Peyer's patch (tissue), 4 donors: ENCODE measurements around the gene TRIAP1. TPM values are rescaled to one million over a fixed set of nuclear protein-coding genes. Genes with fewer than 3 reads are reported as not detected.

Experiments used
- DNase-seq, 3 donors: peaks; one replicate each; pipeline ENCODE4 v3.0.0-alpha.2; 2017 to 2019
- H3K27ac ChIP-seq, 4 donors: fragments of 200-600 bp; sonication (generic); one replicate each; pipeline ENCODE4 v1.5.1; 2016 to 2019
- H3K27me3 ChIP-seq, 2 donors: fragments of 200-600 bp; sonication (generic); one replicate each; pipeline ENCODE4 v1.5.1; 2019
- H3K36me3 ChIP-seq, 3 donors: fragments of 200-600 bp; sonication (generic); one replicate each; pipeline ENCODE4 v1.5.1; 2016 to 2019
- H3K4me1 ChIP-seq, 4 donors: fragments of 200-600 bp; sonication (generic); one replicate each; pipeline ENCODE4 v1.5.1; 2016 to 2019
- H3K4me3 ChIP-seq, 4 donors: fragments of 200-600 bp; sonication (generic); 1 replicate in 3 of 4; 2 replicates in 1 of 4; pipeline ENCODE4 v1.5.1; 2016 to 2019; ENCODE audit warnings: mild to moderate bottlenecking in 1 of 4
- H3K9me3 ChIP-seq, 4 donors: fragments of 200-600 bp; sonication (generic); one replicate each; pipeline ENCODE4 v1.5.1; 2016 to 2019; ENCODE audit warnings: mild to moderate bottlenecking in 1 of 4
- CTCF ChIP-seq, 6 experiments: fragments of 450-650 bp in 4 of 6; fragments of 200-600 bp in 2 of 6; sonication (generic) in 1 of 6; IDR thresholded peaks; one replicate each; pipeline ENCODE4 v1.5.1; 2017 to 2019; ENCODE audit warnings: antibody characterized with exemption in 6 of 6, mild to moderate bottlenecking in 3 of 6, moderate library complexity in 1 of 6
- POLR2A ChIP-seq, 2 donors: fragments of 450-650 bp; IDR thresholded peaks; one replicate each; pipeline ENCODE4 v1.5.1; 2017; ENCODE audit warnings: antibody characterized with exemption in 2 of 2, mild to moderate bottlenecking in 2 of 2, moderate library complexity in 2 of 2
- total RNA-seq, 4 donors: library from RNA; depleted of rRNA; stranded (reverse); fragments of >200 nt; gene quantifications; one replicate each; pipeline ENCODE4 v1.1.0, GENCODE V29; 2016

TRIAP1 gene
- total RNA-seq, 4 donors from 2014 or later = 4.5 to 19.0 (median 6.4) TPM

DNA sequence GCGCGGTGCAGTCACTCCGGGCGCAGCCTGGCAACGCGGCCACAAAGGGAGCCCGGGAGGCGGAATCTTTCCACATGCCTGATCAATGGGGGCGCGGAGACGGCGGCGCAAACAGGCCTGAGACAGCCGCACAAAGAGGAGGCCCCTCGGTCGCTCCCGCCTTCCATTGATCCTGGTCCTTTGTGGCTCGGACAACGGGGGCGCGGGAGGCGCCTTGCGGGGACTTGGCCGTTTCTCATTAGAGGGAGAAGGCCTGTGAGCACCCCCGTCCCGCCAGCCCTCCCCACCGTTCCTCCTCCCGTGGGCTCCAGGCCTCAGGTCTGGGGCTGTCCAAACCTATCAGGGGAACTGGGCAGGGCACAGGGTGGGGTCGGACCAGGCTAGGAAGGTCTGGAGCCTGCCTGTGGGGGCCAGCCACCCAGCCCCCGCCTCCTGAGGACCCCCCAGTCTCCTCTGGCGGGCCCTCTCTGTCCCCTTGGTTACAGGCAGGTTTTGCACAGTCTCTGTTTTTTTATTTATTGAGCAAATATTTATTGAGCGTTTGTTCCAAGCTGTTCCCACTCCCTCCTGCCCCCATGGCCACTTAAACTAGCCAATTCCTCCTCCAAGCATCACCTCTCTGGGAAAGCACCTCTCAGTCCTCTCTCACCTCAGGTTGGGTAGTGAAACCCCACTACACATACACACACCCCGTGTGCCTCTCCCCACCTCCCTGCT lies 48.2 kb downstream of the TRIAP1 start:
- TF ChIP-seq CTCF (IDR thresholded peaks at IDR 0.05) = no peak
- TF ChIP-seq POLR2A (IDR thresholded peaks at IDR 0.05) = no peak
- no peaks in the 10 kb centered on the region for H3K36me3 ChIP-seq
- H3K4me3 ChIP-seq = no peak overlapping the region
- no peaks in the 10 kb centered on the region for H3K9me3 ChIP-seq
- H3K27me3 ChIP-seq = no peaks in the 10 kb centered on the region
- H3K4me1 ChIP-seq = peaks cover 0 to 7% (median 0%) of the 10 kb centered on the region in 4 donors
- no peak for DNase-seq
- no peak overlapping the region for H3K27ac ChIP-seq

DNA sequence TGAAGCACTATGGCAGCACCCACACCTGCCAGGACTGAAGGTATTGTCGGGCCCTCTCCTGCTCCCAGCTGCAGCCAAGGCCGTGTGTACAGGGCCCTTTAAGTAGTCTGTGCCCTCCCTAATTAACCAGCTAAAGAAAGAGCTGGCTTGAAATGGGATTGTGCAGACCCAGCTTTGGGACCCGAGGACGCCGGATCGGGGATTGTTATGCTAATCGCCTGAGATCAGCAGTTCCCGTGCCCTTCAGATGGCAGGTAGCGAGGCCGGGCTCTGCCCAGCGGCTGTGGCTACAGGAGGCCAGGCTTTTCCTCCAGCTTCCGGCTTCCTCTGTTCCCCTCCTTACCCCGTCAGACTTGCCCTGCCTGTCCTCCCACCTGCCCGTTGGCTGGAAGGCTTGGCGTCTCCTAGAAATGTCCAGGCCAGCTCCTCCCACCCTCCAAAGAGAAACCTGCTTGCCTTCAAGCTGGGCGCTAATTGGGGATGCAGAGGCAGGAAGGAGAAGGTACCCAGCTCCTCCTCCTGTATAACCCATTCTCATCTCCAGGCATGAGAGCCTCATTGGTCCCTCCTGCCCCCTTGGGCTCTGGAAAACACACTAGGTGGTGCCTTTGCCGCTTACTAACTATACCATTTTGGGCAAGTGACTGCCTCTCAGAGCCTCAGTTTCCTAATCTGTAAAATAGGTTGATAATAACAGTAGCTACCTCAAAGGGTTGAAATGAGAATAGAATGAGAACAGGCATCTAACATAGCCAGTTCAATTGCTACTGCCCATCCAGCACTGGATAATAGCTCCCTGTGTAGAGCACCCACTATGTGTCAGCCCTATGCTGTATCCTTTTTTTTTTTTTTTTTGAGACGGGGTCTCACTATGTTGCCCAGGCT lies 51.5 kb downstream of the TRIAP1 start:
- H3K27ac ChIP-seq = peak overlapping the region in 1 of 4 donors; percentile 30
- peaks cover 0 to 7% (median 0%) of the 10 kb centered on the region in 4 donors for H3K4me1 ChIP-seq
- no peak overlapping the region for H3K4me3 ChIP-seq
- H3K27me3 ChIP-seq = no peaks in the 10 kb centered on the region
- no peaks in the 10 kb centered on the region for H3K36me3 ChIP-seq
- TF ChIP-seq CTCF (IDR thresholded peaks at IDR 0.05) = no peak
- peak in 1 of 2 donors; percentile 18 for TF ChIP-seq POLR2A (IDR thresholded peaks at IDR 0.05)
- no peaks in the 10 kb centered on the region for H3K9me3 ChIP-seq
- peak in 2 of 3 donors; percentile 53 to 69 for DNase-seq

Other genes with a start within 250 kb of the TRIAP1 start
- 1,000 to 10,000 TPM; 1,101 to 2,555 (median 1,343) TPM for gene RPLP0, start 245.3 kb downstream of the TRIAP1 start, total RNA-seq
- 100 to 1,000 TPM; 138 to 204 (median 177) TPM for gene PXN, start 180.7 kb downstream of the TRIAP1 start, total RNA-seq
- under 1 TPM; under 0.01 TPM for gene RNU4-2, start 154.5 kb downstream of the TRIAP1 start, total RNA-seq
- gene RNU4-1, start 153.1 kb downstream of the TRIAP1 start, total RNA-seq = under 1 TPM; under 0.01 TPM
- 1 to 10 TPM; 3.2 to 6.3 (median 4.2) TPM for gene SIRT4, start 144.1 kb downstream of the TRIAP1 start, total RNA-seq
- gene PLA2G1B, start 118.6 kb downstream of the TRIAP1 start, total RNA-seq = not detected
- 1 to 10 TPM; 1.6 to 5.8 (median 4.2) TPM for gene MSI1, start 77.2 kb downstream of the TRIAP1 start, total RNA-seq
- 1,000 to 10,000 TPM in 2 of 4 donors, 100 to 1,000 TPM in 2; 175 to 1,520 (median 1,006) TPM for gene COX6A1, start 8.3 kb downstream of the TRIAP1 start, total RNA-seq
- 10 to 100 TPM; 18.6 to 37.1 (median 27.3) TPM for gene GATC, start 60 bp upstream of the TRIAP1 start, total RNA-seq
- 100 to 1,000 TPM in 1 of 4 donors, 10 to 100 TPM in 3; 59.9 to 144 (median 78.1) TPM for gene SRSF9, start 23.4 kb upstream of the TRIAP1 start, total RNA-seq
- gene DYNLL1, start 49.7 kb upstream of the TRIAP1 start, total RNA-seq = 100 to 1,000 TPM; 128 to 212 (median 199) TPM
- gene COQ5, start 82.8 kb upstream of the TRIAP1 start, total RNA-seq = 10 to 100 TPM; 22.6 to 40.4 (median 28.6) TPM
- 100 to 1,000 TPM; 220 to 375 (median 305) TPM for gene RNF10, start 88.0 kb upstream of the TRIAP1 start, total RNA-seq
- 10 to 100 TPM; 22.5 to 75.9 (median 48.8) TPM for gene POP5, start 135.0 kb upstream of the TRIAP1 start, total RNA-seq
- gene CABP1, start 194.2 kb upstream of the TRIAP1 start, total RNA-seq = 1 to 10 TPM in 1 of 4 donors, under 1 TPM in 2, not detected in 1; 0.54 to 3.3 (median 0.95) TPM
- 100 to 1,000 TPM in 2 of 4 donors, 10 to 100 TPM in 2; 87.3 to 123 (median 104) TPM for gene MLEC, start 240.8 kb upstream of the TRIAP1 start, total RNA-seq